ENCODE measurements around the gene ERGIC2. TPM values are rescaled to one million over a fixed set of nuclear protein-coding genes. Genes with fewer than 3 reads are reported as not detected.

Gene ERGIC2
- total RNA-seq, 1 experiment from 2014 or later, result 69.8 TPM

DNA sequence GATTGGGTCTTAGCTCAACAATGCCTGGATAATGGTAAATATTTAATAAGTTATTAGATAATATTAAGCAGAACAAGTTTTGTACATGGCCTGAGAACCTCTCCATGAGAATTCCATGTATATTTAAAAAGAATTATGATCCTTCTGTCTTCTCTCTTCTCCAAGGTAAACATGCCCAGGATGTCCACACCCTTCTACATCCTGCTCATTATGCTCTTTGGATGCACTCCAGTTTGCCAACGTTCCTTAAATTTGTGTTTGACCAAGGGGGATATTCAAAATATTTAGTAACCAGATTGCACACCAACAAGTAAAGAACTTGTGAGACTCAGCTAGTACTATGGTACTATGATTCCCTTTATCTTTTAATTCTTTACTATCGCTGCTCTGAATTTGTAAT is 44.8 kb upstream of the ERGIC2 start:
- no peaks in the 10 kb centered on the region for H3K23me2 ChIP-seq (ENCODE audit: insufficient read length, low read depth, low read length, poor library complexity, severe bottlenecking)
- H2BK120ac ChIP-seq (ENCODE audit: low read depth, low read length, poor library complexity, severe bottlenecking), result no peak overlapping the region
- H2AK5ac ChIP-seq (ENCODE audit: insufficient read length, low read length), result no peak overlapping the region
- H3K27me3 ChIP-seq (ENCODE audit: insufficient read depth, low read length), result no peaks in the 10 kb centered on the region
- no peaks in the 10 kb centered on the region for H3K4me1 ChIP-seq (ENCODE audit: insufficient read depth, low read length)
- H3K27me3 Mint-ChIP-seq (ENCODE audit: low read depth), result no peaks in the 10 kb centered on the region
- H3K4me3 Mint-ChIP-seq, result no peak overlapping the region
- H2BK20ac ChIP-seq (ENCODE audit: low read depth, low read length, poor library complexity, severe bottlenecking), result no peak overlapping the region
- H4K91ac ChIP-seq (ENCODE audit: insufficient read length, low read depth, low read length), result no peak overlapping the region
- no peak overlapping the region for H3T11ph ChIP-seq (ENCODE audit: low read length)
- WGBS (ENCODE audit: extremely low coverage, insufficient read length, low lambda C conversion rate), result no CpG with 5 or more reads among the region's 2 CpGs
- H3K79me2 ChIP-seq (ENCODE audit: insufficient read depth, low read length), result no peaks in the 10 kb centered on the region
- H3K9ac ChIP-seq (ENCODE audit: extremely low read depth, insufficient read length, low read length), result no peak overlapping the region
- peaks cover 13 to 16% of the 10 kb centered on the region in 2 experiments for H3K9me3 Mint-ChIP-seq
- no peaks in the 10 kb centered on the region for H4K20me1 ChIP-seq (ENCODE audit: control insufficient read depth, insufficient read depth, insufficient read length)
- no peak overlapping the region for H2BK12ac ChIP-seq (ENCODE audit: insufficient read length, low read depth, low read length)
- H3K18ac ChIP-seq (ENCODE audit: insufficient read length, low read depth, low read length), result no peak overlapping the region
- H3K56ac ChIP-seq (ENCODE audit: insufficient read length, low read depth, low read length), result no peak overlapping the region
- no peak overlapping the region for H2BK15ac ChIP-seq (ENCODE audit: low read depth, low read length)
- H3K4me2 ChIP-seq (ENCODE audit: insufficient read depth, insufficient read length, low read length), result no peak overlapping the region
- no peak overlapping the region for H3K23ac ChIP-seq (ENCODE audit: insufficient read length, low read depth, low read length)
- no peak overlapping the region for H3K4ac ChIP-seq (ENCODE audit: low read depth, low read length)
- no peak overlapping the region for H2BK5ac ChIP-seq (ENCODE audit: insufficient read length, low read length)
- DNase-seq, result no peak
- peaks cover 10% of the 10 kb centered on the region in 2 experiments for H3K4me1 Mint-ChIP-seq
- no peaks in the 10 kb centered on the region for H3K9me3 ChIP-seq (ENCODE audit: control insufficient read depth, low read depth, low read length)
- no peak overlapping the region for H3K27ac ChIP-seq (ENCODE audit: insufficient read length, low read depth, low read length)
- H3K14ac ChIP-seq (ENCODE audit: insufficient read depth, low read length), result no peak overlapping the region
- H3K27ac Mint-ChIP-seq, result no peak overlapping the region
- no peak overlapping the region for H4K5ac ChIP-seq (ENCODE audit: insufficient read length, low read depth, low read length)
- no peak overlapping the region for H2AFZ ChIP-seq (ENCODE audit: low read length)
- TF ChIP-seq, protein P1, sequence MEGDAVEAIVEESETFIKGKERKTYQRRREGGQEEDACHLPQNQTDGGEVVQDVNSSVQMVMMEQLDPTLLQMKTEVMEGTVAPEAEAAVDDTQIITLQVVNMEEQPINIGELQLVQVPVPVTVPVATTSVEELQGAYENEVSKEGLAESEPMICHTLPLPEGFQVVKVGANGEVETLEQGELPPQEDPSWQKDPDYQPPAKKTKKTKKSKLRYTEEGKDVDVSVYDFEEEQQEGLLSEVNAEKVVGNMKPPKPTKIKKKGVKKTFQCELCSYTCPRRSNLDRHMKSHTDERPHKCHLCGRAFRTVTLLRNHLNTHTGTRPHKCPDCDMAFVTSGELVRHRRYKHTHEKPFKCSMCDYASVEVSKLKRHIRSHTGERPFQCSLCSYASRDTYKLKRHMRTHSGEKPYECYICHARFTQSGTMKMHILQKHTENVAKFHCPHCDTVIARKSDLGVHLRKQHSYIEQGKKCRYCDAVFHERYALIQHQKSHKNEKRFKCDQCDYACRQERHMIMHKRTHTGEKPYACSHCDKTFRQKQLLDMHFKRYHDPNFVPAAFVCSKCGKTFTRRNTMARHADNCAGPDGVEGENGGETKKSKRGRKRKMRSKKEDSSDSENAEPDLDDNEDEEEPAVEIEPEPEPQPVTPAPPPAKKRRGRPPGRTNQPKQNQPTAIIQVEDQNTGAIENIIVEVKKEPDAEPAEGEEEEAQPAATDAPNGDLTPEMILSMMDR (conservative IDR thresholded peaks at IDR 0.05), result no peak
- no peak overlapping the region for H4K8ac ChIP-seq (replicated peaks; ENCODE audit: insufficient read length, low read depth, low read length)
- peaks cover 0 to 14% (median 8%) of the 10 kb centered on the region in 3 experiments; a peak in 5 of 7 replicates for H3K36me3 Mint-ChIP-seq (ENCODE audit: insufficient read depth in 1 of 3, low read depth in 3 of 3)
- H3K79me1 ChIP-seq (ENCODE audit: insufficient read depth, low read depth, low read length, poor library complexity, severe bottlenecking), result no peaks in the 10 kb centered on the region
